Immature natural killer cell (primary cell): ENCODE data around the gene ALX4. TPM values are rescaled to one million over a fixed set of nuclear protein-coding genes. Genes with fewer than 3 reads are reported as not detected.

Experiments used
- DNase-seq, 3 donors: peaks; one replicate each; pipeline ENCODE4 v3.0.0; 2022; ENCODE audit warnings: mixed read lengths in 1 of 3
- H3K27ac Mint-ChIP-seq, 6 donors: one replicate each; pipeline ENCODE4 v1.8.0; 2020; ENCODE audit warnings: mixed read lengths in 6 of 6, mild to moderate bottlenecking in 5 of 6, inconsistent platforms in 4 of 6, moderate library complexity in 3 of 6
- H3K27me3 Mint-ChIP-seq, 3 donors: one replicate each; pipeline ENCODE4 v1.8.0; 2020 to 2021; ENCODE audit warnings: low read depth in 3 of 3, mild to moderate bottlenecking in 3 of 3, mixed read lengths in 3 of 3, moderate library complexity in 3 of 3, inconsistent platforms in 1 of 3
- H3K36me3 Mint-ChIP-seq, 3 donors: one replicate each; pipeline ENCODE4 v1.8.0; 2020; ENCODE audit warnings: mixed read lengths in 3 of 3, inconsistent platforms in 2 of 3, mild to moderate bottlenecking in 2 of 3
- H3K4me1 Mint-ChIP-seq, 2 donors: one replicate each; pipeline ENCODE4 v1.8.0; 2020; ENCODE audit warnings: inconsistent platforms in 2 of 2, mild to moderate bottlenecking in 2 of 2, mixed read lengths in 2 of 2, moderate library complexity in 1 of 2
- H3K4me3 Mint-ChIP-seq, 5 donors: one replicate each; pipeline ENCODE4 v1.8.0; 2020; ENCODE audit warnings: mild to moderate bottlenecking in 5 of 5, mixed read lengths in 5 of 5, inconsistent platforms in 3 of 5, moderate library complexity in 3 of 5
- H3K9me3 Mint-ChIP-seq, 6 donors: one replicate each; pipeline ENCODE4 v1.8.0; 2020; ENCODE audit warnings: mild to moderate bottlenecking in 6 of 6, mixed read lengths in 6 of 6, inconsistent platforms in 4 of 6, moderate library complexity in 3 of 6
- polyA plus RNA-seq, 3 donors: library from polyadenylated mRNA; unstranded; fragments of 300-500 nt; fragmentation: Illumina TruSeq; gene quantifications; one replicate each; pipeline ENCODE4 v1.2.3, GENCODE V29; 2021

Gene ALX4
- polyA plus RNA-seq, 3 donors from 2014 or later, result not detected

DNA sequence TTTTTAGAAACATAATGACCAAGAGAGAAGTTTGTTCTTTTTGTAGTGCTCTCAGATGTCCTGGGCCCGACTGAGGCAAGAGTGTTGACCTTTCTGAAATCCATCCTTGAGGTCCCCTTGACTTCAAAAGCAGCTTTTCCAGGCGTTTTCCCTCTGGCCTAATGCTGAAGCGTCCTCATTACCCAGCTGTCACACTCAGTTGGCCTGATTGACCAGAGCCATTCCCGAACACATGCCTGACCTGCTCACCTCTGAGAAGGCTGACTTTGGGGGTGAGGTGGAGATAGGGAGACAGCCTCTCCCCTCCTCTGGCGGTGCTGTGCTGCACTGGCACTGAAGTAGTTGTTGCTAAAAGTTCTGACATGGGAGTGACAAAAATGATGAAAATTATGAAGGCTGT is 66.9 kb downstream of the ALX4 start:
- H3K36me3 Mint-ChIP-seq, result peaks cover 40 to 47% (median 46%) of the 10 kb centered on the region in 3 donors

DNA sequence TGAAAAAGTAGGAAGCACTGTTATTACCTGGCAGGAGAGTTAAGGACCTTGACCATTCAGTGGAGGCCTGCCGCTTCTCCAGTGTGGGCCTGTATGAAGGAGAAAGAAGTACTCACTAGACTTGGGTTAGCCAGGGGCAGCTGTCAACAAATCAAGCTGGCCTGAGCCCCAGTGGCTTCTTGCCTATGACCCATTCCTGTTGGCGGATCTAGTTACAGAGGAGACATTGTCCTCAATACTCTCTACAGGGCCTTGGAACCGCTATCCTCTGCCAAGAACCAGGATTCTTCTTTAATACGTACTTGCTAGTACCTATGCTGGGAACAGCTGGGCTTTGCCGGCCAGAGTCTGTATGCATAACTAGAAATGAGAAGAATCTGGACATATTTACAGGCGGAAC is 68.1 kb downstream of the ALX4 start:
- Mint-ChIP-seq H3K27ac (no peak overlapping the region), H3K4me3 (no peak overlapping the region), H3K4me1 (no peaks in the 10 kb centered on the region), H3K36me3 (peaks cover 34 to 52% (median 51%) of the 10 kb centered on the region in 3 donors), H3K9me3 (no peaks in the 10 kb centered on the region), H3K27me3 (no peaks in the 10 kb centered on the region)
- DNase-seq, result no peak

More for the DNA sequence above, 66.9 kb downstream of the ALX4 start:
- no peaks in the 10 kb centered on the region for H3K27me3 Mint-ChIP-seq
- H3K4me1 Mint-ChIP-seq, result peaks cover 0 to 8% of the 10 kb centered on the region in 2 donors
- no peak overlapping the region for H3K27ac Mint-ChIP-seq
- no peak for DNase-seq
- H3K4me3 Mint-ChIP-seq, result no peak overlapping the region
- no peaks in the 10 kb centered on the region for H3K9me3 Mint-ChIP-seq

DNA sequence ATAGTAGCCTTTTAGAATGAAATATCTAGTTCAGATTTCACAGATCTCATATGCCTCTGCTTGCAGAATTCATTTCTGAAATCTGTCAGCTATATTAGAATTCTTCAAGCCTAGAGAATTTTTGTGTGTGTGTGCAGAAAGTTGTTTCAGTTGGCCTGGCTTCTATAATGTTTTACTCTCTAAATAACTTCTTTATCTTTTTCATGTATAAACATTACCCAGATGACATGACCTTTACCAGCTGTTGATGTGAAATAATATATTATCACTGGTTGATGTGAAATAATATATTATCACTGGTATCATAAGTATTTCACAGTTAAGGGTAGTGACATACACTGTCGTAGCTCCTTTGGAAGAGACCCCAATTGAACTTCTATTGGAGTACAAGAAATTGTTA is 72.8 kb downstream of the ALX4 start:
- Mint-ChIP-seq H3K27ac (peak overlapping the region in 1 of 6 donors; percentile 16), H3K27me3 (no peaks in the 10 kb centered on the region), H3K4me1 (no peaks in the 10 kb centered on the region), H3K4me3 (no peak overlapping the region), H3K9me3 (no peaks in the 10 kb centered on the region), H3K36me3 (peaks cover 22 to 42% (median 33%) of the 10 kb centered on the region in 3 donors)
- no peak for DNase-seq

GRCh38 chr11:44236296-44236695 is 73.6 kb downstream of the ALX4 start:
- no peak overlapping the region for H3K4me3 Mint-ChIP-seq
- no peaks in the 10 kb centered on the region for H3K27me3 Mint-ChIP-seq
- H3K4me1 Mint-ChIP-seq, result no peaks in the 10 kb centered on the region
- no peak for DNase-seq
- no peak overlapping the region for H3K27ac Mint-ChIP-seq
- H3K36me3 Mint-ChIP-seq, result peaks cover 24 to 42% (median 33%) of the 10 kb centered on the region in 3 donors
- H3K9me3 Mint-ChIP-seq, result no peaks in the 10 kb centered on the region

DNA sequence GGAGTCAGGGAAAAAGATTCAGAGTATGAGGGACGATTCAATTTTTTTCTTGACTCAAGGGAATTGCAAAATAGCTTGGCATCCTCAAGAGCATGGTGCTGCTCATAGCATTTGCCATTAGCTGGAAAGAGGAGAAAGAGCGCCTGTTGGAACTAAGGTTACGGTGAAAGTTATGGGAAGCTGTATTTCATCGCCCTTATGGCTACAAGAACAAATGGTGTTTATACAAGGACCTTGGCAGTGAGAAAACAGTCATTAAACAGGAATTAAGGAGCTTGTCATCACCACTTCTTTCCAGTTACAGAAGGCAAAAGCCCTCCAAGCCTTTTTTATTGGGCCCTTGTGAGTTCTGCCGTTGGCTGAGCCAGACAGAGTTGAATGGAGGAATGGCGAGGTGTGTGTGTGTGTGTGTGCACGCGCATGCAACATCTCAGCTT is 74.2 kb downstream of the ALX4 start:
- peaks cover 28 to 42% (median 33%) of the 10 kb centered on the region in 3 donors for H3K36me3 Mint-ChIP-seq
- DNase-seq, result no peak
- no peak overlapping the region for H3K27ac Mint-ChIP-seq
- H3K27me3 Mint-ChIP-seq, result no peaks in the 10 kb centered on the region
- H3K4me1 Mint-ChIP-seq, result no peaks in the 10 kb centered on the region
- H3K4me3 Mint-ChIP-seq, result no peak overlapping the region
- no peaks in the 10 kb centered on the region for H3K9me3 Mint-ChIP-seq

GRCh38 chr11:44229624-44230023 is 80.3 kb downstream of the ALX4 start:
- Mint-ChIP-seq H3K27me3 (no peaks in the 10 kb centered on the region), H3K4me3 (no peak overlapping the region), H3K36me3 (peaks cover 8 to 12% (median 11%) of the 10 kb centered on the region in 3 donors), H3K9me3 (no peaks in the 10 kb centered on the region), H3K27ac (no peak overlapping the region), H3K4me1 (peaks cover 8 to 19% of the 10 kb centered on the region in 2 donors)
- DNase-seq, result no peak

DNA sequence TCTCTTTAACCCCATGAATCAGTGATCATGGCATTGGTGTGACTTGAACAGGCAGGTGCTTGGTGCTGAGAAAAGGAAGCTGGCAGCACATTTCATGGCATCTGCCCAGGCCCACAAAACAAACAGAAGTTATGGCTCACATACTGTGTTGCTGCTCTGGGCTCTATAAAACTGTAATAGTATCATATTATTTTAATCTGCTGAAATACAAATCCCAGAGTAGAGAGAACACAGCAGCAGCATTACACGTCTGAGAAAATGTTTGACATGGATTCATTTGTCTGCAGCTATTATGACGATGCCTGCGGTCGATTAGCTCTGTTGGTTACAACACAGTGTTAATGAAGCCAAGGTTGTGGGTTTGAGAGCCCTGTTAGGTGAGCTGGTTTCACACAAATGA is 80.8 kb downstream of the ALX4 start:
- no peaks in the 10 kb centered on the region for H3K9me3 Mint-ChIP-seq
- no peak overlapping the region for H3K4me3 Mint-ChIP-seq
- DNase-seq, result no peak
- H3K27ac Mint-ChIP-seq, result no peak overlapping the region
- H3K36me3 Mint-ChIP-seq, result peaks cover 8 to 11% (median 11%) of the 10 kb centered on the region in 3 donors
- H3K4me1 Mint-ChIP-seq, result peaks cover 8 to 19% of the 10 kb centered on the region in 2 donors
- H3K27me3 Mint-ChIP-seq, result no peaks in the 10 kb centered on the region

DNA sequence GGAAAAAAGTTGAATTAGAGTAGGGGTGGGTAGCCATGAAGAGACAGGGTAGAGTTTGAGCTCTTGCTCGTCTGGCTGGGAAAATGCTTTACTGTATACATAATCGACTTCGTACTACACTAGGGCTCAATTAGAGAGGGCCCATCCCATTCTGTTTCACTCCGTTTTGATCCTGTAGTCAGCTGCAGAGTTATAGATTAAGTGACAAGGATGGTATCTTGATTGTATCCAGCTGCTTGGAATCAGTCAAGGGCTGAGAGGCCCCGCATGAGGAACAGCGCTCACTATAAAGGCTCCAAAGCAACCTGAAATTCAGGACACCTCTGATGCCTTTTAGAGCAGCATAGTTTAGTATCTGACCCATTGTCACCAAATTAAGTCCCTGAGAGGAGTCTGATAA is 81.6 kb downstream of the ALX4 start:
- Mint-ChIP-seq H3K36me3 (peaks cover 7 to 10% (median 8%) of the 10 kb centered on the region in 3 donors), H3K9me3 (no peaks in the 10 kb centered on the region), H3K27me3 (no peaks in the 10 kb centered on the region), H3K27ac (no peak overlapping the region), H3K4me3 (no peak overlapping the region), H3K4me1 (peaks cover 8 to 19% of the 10 kb centered on the region in 2 donors)
- no peak for DNase-seq

- Mint-ChIP-seq H3K27ac (no peak overlapping the region), H3K9me3 (no peaks in the 10 kb centered on the region), H3K4me3 (no peak overlapping the region), H3K36me3 (peaks cover 4 to 13% (median 7%) of the 10 kb centered on the region in 3 donors), H3K27me3 (no peaks in the 10 kb centered on the region), H3K4me1 (peaks cover 11 to 25% of the 10 kb centered on the region in 2 donors)
- no peak for DNase-seq
Observed at GRCh38 chr11:44226945-44227344, 83.0 kb downstream of the ALX4 start.

DNA sequence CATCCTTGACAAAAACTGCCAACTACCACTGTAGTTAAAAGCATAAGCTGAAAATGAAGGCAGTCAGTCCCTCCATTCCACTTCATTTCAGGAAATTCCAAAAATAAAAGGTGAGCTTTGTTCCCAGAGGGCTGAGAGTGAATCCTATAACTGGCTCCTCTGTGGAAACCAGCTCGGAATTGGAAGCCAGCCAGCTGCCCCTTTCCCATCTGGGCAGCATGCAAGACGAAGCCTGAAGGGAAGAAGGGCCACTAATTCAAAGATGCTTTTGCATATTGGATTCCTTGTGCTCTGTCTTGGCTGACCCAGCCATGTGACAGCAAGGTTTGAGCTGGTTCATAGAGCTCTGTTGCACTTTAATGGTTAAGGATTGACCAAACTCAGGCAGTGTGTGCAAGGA is 83.4 kb downstream of the ALX4 start:
- Mint-ChIP-seq H3K36me3 (peaks cover 6 to 14% (median 7%) of the 10 kb centered on the region in 3 donors), H3K27ac (no peak overlapping the region), H3K4me1 (peaks cover 15 to 30% of the 10 kb centered on the region in 2 donors), H3K27me3 (no peaks in the 10 kb centered on the region), H3K4me3 (no peak overlapping the region), H3K9me3 (no peaks in the 10 kb centered on the region)
- no peak for DNase-seq

GRCh38 chr11:44224867-44225501 is 85.0 kb downstream of the ALX4 start:
- Mint-ChIP-seq H3K4me3 (no peak overlapping the region), H3K36me3 (peaks cover 7 to 14% (median 9%) of the 10 kb centered on the region in 3 donors), H3K4me1 (peaks cover 18 to 33% of the 10 kb centered on the region in 2 donors), H3K9me3 (no peaks in the 10 kb centered on the region), H3K27me3 (no peaks in the 10 kb centered on the region), H3K27ac (peak overlapping the region in 2 of 6 donors; percentile 28 to 36)
- DNase-seq, result no peak

DNA sequence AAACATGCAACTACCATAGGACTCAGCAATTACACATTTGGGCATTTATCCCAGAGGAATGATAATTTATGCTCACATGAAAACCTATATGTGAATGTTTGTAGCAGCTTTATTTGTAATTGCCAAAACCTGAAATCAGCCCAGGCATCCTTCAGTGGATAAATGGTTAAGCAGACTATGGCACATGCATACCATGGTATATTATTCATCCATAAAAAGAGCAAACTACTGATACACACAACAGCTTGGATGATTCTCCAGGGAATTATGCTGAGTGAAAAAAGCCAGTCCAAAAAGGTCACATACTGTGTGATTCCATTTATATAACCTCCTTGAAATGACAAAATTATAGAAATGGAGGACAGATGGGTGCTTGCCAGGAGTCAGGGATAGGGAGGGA is 86.7 kb downstream of the ALX4 start:
- no peak overlapping the region for H3K27ac Mint-ChIP-seq
- H3K9me3 Mint-ChIP-seq, result no peaks in the 10 kb centered on the region
- H3K36me3 Mint-ChIP-seq, result peaks cover 13 to 23% (median 16%) of the 10 kb centered on the region in 3 donors
- no peak for DNase-seq
- H3K27me3 Mint-ChIP-seq, result no peaks in the 10 kb centered on the region
- no peak overlapping the region for H3K4me3 Mint-ChIP-seq
- peaks cover 18 to 33% of the 10 kb centered on the region in 2 donors for H3K4me1 Mint-ChIP-seq

DNA sequence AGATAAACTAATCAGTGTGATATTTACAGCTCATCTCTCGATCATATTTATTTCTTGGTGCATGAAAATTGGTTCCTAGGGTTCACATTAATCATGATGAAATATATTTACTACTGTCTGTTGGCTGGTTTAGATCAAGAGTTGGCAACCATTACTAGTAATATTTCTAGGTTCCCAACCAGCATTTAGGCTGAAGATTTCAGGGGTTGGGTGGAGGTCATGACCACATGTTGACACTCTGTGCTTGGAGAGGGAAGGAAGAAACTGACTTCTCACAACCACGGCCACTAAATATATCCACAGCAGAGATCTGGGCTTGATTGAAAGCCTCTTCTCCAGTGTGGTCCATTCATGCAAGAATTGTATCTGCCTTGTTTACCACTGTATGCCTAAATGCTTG is 87.9 kb downstream of the ALX4 start:
- Mint-ChIP-seq H3K4me1 (peaks cover 15 to 30% of the 10 kb centered on the region in 2 donors), H3K4me3 (no peak overlapping the region), H3K27ac (no peak overlapping the region), H3K27me3 (no peaks in the 10 kb centered on the region), H3K36me3 (peaks cover 11 to 31% (median 23%) of the 10 kb centered on the region in 3 donors), H3K9me3 (no peaks in the 10 kb centered on the region)
- no peak for DNase-seq

DNA sequence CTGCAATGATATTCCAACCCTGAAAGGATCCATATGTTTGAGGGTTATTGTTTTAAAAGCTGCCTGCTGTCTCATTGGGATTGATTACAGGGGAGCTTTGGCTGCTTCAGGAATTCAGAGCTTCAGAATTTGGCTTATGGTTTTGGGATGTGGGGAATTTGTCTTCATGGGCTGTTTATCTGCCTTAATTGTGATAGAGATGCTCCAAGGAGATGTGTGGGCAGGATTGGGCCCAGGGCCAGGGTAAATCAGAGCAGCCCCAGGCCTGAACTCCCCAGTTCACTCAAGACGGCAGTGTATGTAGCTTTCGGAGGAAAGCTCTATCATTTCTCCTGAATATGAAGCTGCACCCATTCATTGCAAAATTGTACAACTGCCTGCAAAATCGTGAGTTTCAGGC is 88.5 kb downstream of the ALX4 start:
- peaks cover 14 to 31% (median 27%) of the 10 kb centered on the region in 3 donors for H3K36me3 Mint-ChIP-seq
- DNase-seq, result no peak
- no peak overlapping the region for H3K4me3 Mint-ChIP-seq
- no peaks in the 10 kb centered on the region for H3K27me3 Mint-ChIP-seq
- no peak overlapping the region for H3K27ac Mint-ChIP-seq
- no peaks in the 10 kb centered on the region for H3K9me3 Mint-ChIP-seq
- peaks cover 10 to 24% of the 10 kb centered on the region in 2 donors for H3K4me1 Mint-ChIP-seq
